BLaER1 treated with 17β-estradiol and CSF1 and Interleukin-3, amounts not matched to agents 10 nM and 100 nM (cell line): ENCODE measurements around the gene CACNA2D1.
A peak's percentile ranks its signal among the peaks of the same experiment; 100 is the strongest.
"Not testable (repeated sequence)": the region's sequence is repeated elsewhere in the genome, so short reads cannot be mapped to it uniquely, and the experiment has no call there.

ENCODE experiments used
- H3K27ac ChIP-seq, 11 experiments: shearing (Covaris generic); formaldehyde crosslinking; 2 replicates each; pipeline ENCODE4 v1.8.1; 2022
- H3K27me3 ChIP-seq, 11 experiments: shearing (Covaris generic); formaldehyde crosslinking; 2 replicates each; pipeline ENCODE4 v1.8.1; 2022
- H3K36me3 ChIP-seq, 11 experiments: shearing (Covaris generic); formaldehyde crosslinking; 2 replicates each; pipeline ENCODE4 v1.8.1; 2022
- H3K4me1 ChIP-seq, 10 experiments: shearing (Covaris generic); formaldehyde crosslinking; 2 replicates each; pipeline ENCODE4 v1.8.1; 2022
- H3K4me2 ChIP-seq, 11 experiments: shearing (Covaris generic); formaldehyde crosslinking; 2 replicates each; pipeline ENCODE4 v1.8.1; 2022
- H3K4me3 ChIP-seq, 10 experiments: shearing (Covaris generic); formaldehyde crosslinking; 2 replicates each; pipeline ENCODE4 v1.8.1; 2022
- H3K9ac ChIP-seq, 11 experiments: shearing (Covaris generic); formaldehyde crosslinking; 2 replicates each; pipeline ENCODE4 v1.8.1; 2022
- H3K9me3 ChIP-seq, 11 experiments: shearing (Covaris generic); formaldehyde crosslinking; replicated peaks in 1 of 11; 2 replicates each; pipeline ENCODE4 v1.8.1; 2022
- H4K20me1 ChIP-seq, 11 experiments: shearing (Covaris generic); formaldehyde crosslinking; 2 replicates each; pipeline ENCODE4 v1.8.1; 2022
- Cebpa-rat ChIP-seq, 11 experiments: shearing (Covaris generic); IDR thresholded peaks; 2 replicates each; pipeline ENCODE4 v1.8.1; 2022

The CACNA2D1 gene

GRCh38 chr7:82015751-82016150, 427.8 kb downstream of the CACNA2D1 start:
- no peaks in the 10 kb centered on the region for H3K9me3 ChIP-seq
- H3K4me2 ChIP-seq, result no peak overlapping the region
- H3K27me3 ChIP-seq, result no peaks in the 10 kb centered on the region
- no peaks in the 10 kb centered on the region for H3K36me3 ChIP-seq
- no peak for TF ChIP-seq Cebpa-rat (IDR thresholded peaks at IDR 0.05)
- H3K4me3 ChIP-seq, result no peak overlapping the region
- H3K9ac ChIP-seq, result no peak overlapping the region
- H3K4me1 ChIP-seq, result no peaks in the 10 kb centered on the region
- H3K27ac ChIP-seq, result no peak overlapping the region
- H4K20me1 ChIP-seq, result no peaks in the 10 kb centered on the region

DNA sequence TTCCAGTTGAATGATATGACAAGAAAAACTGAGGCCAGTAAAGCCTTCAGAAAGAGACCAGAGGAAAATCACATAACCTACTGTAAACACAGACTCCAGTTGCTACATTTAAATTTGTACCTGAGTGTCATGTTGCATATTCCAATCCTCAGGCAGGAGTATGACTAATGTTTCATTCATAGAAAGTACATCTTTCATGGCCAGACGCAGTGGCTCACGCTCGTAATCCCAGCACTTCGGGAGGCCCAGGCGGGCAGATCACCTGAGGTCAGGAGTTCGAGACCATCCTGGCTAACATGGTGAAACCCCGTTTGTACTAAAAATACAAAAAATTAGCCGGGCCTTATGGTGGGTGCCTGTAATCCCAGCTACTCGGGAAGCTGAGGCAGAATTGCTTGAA, 429.0 kb downstream of the CACNA2D1 start:
- not testable (repeated sequence) for H3K36me3 ChIP-seq, H3K4me1 ChIP-seq, H3K4me3 ChIP-seq, H3K4me2 ChIP-seq, H3K9ac ChIP-seq, H3K27ac ChIP-seq, H3K27me3 ChIP-seq, H3K9me3 ChIP-seq, H4K20me1 ChIP-seq

- H3K4me1 ChIP-seq, result no peaks in the 10 kb centered on the region
- H3K9ac ChIP-seq, result no peak overlapping the region
- no peaks in the 10 kb centered on the region for H4K20me1 ChIP-seq
- no peaks in the 10 kb centered on the region for H3K27me3 ChIP-seq
- no peaks in the 10 kb centered on the region for H3K9me3 ChIP-seq
- TF ChIP-seq Cebpa-rat (IDR thresholded peaks at IDR 0.05), result no peak
- H3K27ac ChIP-seq, result no peak overlapping the region
- no peaks in the 10 kb centered on the region for H3K36me3 ChIP-seq
- H3K4me3 ChIP-seq, result no peak overlapping the region
- H3K4me2 ChIP-seq, result no peak overlapping the region
These were observed 431.1 kb downstream of the CACNA2D1 start for GRCh38 chr7:82012453-82012852.

- Histone ChIP-seq H3K27ac (no peak overlapping the region), H3K4me1 (no peaks in the 10 kb centered on the region), H3K36me3 (no peaks in the 10 kb centered on the region), H3K4me2 (no peak overlapping the region), H3K4me3 (no peak overlapping the region), H4K20me1 (no peaks in the 10 kb centered on the region), H3K9ac (no peak overlapping the region), H3K9me3 (no peaks in the 10 kb centered on the region), H3K27me3 (no peaks in the 10 kb centered on the region)
- TF ChIP-seq Cebpa-rat (IDR thresholded peaks at IDR 0.05), result no peak
These were observed 433.2 kb downstream of the CACNA2D1 start for GRCh38 chr7:82010416-82010815.

DNA sequence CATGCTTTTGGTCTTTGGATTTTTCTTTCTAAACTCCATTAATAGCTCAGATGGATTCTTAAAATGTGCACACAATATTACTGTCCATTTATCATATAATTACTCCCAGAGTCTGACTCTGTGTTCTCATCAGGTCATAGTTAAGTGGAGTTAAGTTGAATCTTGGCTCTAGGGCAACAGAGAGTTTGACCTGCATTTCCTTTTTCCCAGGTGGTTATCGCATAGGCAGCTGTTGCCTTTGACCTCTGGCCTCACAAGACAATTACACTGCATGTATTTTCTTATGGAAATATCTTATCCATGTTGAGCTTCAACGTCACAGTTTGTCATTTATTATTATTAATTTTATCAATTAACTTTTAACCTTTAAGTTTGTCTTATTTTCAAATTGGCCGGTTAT, 436.3 kb downstream of the CACNA2D1 start:
- Histone ChIP-seq H3K9ac (no peak overlapping the region), H3K27me3 (no peaks in the 10 kb centered on the region)
- TF ChIP-seq Cebpa-rat (IDR thresholded peaks at IDR 0.05), result no peak

DNA sequence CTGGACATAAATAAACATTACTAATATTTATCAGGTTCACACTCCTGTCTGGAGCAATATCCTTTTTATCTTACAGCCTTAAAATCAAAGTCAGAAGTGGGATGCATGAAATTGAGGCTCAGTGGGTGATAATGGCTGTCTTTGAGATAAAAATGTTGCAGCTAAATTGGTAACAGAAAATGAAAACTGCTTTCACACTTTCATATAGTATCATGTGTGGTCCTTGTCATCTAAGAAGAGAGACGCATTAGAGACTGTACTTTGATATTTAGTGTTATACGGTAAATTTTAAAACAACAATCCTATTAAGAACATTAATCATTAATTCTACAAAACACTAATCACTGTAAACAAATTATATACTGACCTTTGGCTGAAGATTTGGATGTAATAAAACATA, 438.5 kb downstream of the CACNA2D1 start:
- no peaks in the 10 kb centered on the region for H3K9me3 ChIP-seq
- H3K4me1 ChIP-seq, result no peaks in the 10 kb centered on the region
- H3K36me3 ChIP-seq, result no peaks in the 10 kb centered on the region
- no peak overlapping the region for H3K4me2 ChIP-seq
- H4K20me1 ChIP-seq, result no peaks in the 10 kb centered on the region
- no peaks in the 10 kb centered on the region for H3K27me3 ChIP-seq
- no peak overlapping the region for H3K9ac ChIP-seq
- no peak overlapping the region for H3K27ac ChIP-seq
- H3K4me3 ChIP-seq, result no peak overlapping the region
- no peak for TF ChIP-seq Cebpa-rat (IDR thresholded peaks at IDR 0.05)

More for the DNA sequence above, 436.3 kb downstream of the CACNA2D1 start:
- H3K4me2 ChIP-seq, result no peak overlapping the region
- H3K27ac ChIP-seq, result no peak overlapping the region
- H3K9me3 ChIP-seq, result no peaks in the 10 kb centered on the region
- H3K4me3 ChIP-seq, result no peak overlapping the region
- H4K20me1 ChIP-seq, result no peaks in the 10 kb centered on the region
- H3K36me3 ChIP-seq, result no peaks in the 10 kb centered on the region
- no peaks in the 10 kb centered on the region for H3K4me1 ChIP-seq

DNA sequence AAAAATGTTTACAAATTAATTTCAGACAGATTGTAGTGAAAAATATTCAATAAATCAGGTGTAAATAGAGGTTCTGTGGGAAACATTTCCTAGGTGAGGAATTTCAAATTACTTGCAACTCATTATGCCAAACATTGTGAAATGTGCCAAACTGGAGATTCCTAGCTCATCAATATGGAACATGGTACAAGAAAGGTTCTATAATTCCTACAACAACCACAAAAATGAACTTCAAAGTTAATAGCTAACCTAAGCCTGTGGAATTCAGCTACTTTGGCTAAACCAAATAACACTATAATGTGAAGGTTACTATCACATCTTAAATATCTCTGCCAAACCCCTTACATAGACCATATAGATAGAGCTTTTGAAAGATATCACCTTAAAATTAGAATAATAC, 450.4 kb downstream of the CACNA2D1 start:
- H3K4me3 ChIP-seq, result no peak overlapping the region
- no peak for TF ChIP-seq Cebpa-rat (IDR thresholded peaks at IDR 0.05)

DNA sequence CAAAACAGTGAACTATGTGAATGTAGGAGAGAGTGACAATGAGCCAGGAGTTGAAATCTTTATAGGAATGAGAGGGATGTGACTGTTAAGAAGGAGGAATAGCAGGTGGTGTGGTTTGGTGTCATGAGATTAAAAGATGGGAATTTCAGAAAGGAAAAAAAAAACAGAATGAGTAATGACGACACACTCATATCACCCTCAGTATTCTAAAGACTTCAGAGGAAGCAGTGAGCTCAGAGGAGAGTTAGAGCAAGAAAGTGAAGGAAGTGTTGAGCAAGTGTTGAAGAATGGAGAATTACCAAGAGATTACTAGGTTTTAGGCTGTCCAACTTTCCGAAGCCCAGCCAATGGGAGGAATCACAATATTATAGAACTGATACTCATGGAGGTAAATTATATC, 453.2 kb downstream of the CACNA2D1 start:
- Histone ChIP-seq H3K27me3 (no peaks in the 10 kb centered on the region), H3K9me3 (no peaks in the 10 kb centered on the region), H4K20me1 (no peaks in the 10 kb centered on the region), H3K4me2 (peak overlapping the region in 1 of 11 experiments; percentile 29; a peak in 2 of 22 replicates), H3K36me3 (no peaks in the 10 kb centered on the region), H3K4me3 (no peak overlapping the region), H3K4me1 (0 out of 20 replicates have a peak, but pooled peaks cover 0 to 3% (median 0%) of the 10 kb centered on the region in 10 experiments), H3K9ac (no peak overlapping the region), H3K27ac (no peak overlapping the region)
- TF ChIP-seq Cebpa-rat (IDR thresholded peaks at IDR 0.05), result no peak

More for the DNA sequence above, 450.4 kb downstream of the CACNA2D1 start:
- Histone ChIP-seq H3K36me3 (no peaks in the 10 kb centered on the region), H3K27me3 (no peaks in the 10 kb centered on the region), H4K20me1 (no peaks in the 10 kb centered on the region), H3K4me2 (no peak overlapping the region), H3K4me1 (0 out of 20 replicates have a peak, but pooled peaks cover 0 to 3% (median 0%) of the 10 kb centered on the region in 10 experiments), H3K27ac (no peak overlapping the region), H3K9ac (no peak overlapping the region), H3K9me3 (no peaks in the 10 kb centered on the region)

DNA sequence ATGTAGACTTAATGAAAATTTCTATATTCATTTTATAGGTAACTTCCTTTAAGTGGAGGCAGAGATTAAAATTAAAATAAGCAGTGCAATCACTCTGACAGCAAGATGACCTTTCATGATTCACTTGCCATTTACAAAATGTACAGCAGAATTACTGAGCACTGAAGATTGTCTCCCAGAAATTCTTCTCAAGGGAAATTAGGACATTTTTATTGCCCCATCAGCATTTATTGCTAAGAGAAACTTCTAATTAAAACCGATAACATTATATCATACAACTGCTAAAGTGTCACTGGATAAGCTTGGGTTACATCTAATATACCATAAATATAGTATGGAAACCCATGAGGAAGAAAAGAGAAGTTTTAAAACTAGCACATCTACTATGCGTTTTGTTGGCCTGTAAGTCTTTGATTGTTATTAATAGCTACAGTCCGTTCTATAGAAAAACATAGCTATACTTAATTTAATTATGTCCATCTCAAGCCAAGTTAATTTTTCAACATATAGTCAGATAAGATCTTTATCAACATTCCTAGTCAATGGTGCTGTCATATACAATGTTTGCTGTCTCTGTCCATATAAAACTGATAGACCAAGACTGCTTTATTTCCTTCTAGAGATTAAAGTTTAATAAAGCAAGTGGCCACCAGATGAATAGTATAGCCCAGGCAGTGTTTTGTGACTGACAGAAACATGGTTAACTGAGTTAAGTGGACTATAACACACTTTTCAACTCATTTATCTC, 456.7 kb downstream of the CACNA2D1 start:
- Histone ChIP-seq H3K4me2 (no peak overlapping the region), H3K4me1 (0 out of 20 replicates have a peak, but pooled peaks cover 0 to 3% (median 0%) of the 10 kb centered on the region in 10 experiments), H3K4me3 (no peak overlapping the region), H3K27ac (no peak overlapping the region), H3K9me3 (no peaks in the 10 kb centered on the region), H3K36me3 (no peaks in the 10 kb centered on the region), H3K9ac (no peak overlapping the region), H3K27me3 (no peaks in the 10 kb centered on the region), H4K20me1 (no peaks in the 10 kb centered on the region)
- TF ChIP-seq Cebpa-rat (IDR thresholded peaks at IDR 0.05), result no peak

GRCh38 chr7:81983406-81983805, 460.2 kb downstream of the CACNA2D1 start:
- Histone ChIP-seq H3K36me3 (no peaks in the 10 kb centered on the region), H3K4me1 (no peaks in the 10 kb centered on the region), H3K27ac (no peak overlapping the region), H3K9ac (no peak overlapping the region), H3K4me3 (no peak overlapping the region), H4K20me1 (no peaks in the 10 kb centered on the region), H3K4me2 (no peak overlapping the region), H3K9me3 (no peaks in the 10 kb centered on the region), H3K27me3 (no peaks in the 10 kb centered on the region)
- TF ChIP-seq Cebpa-rat (IDR thresholded peaks at IDR 0.05), result no peak
